DMS114 treated with DMSO at 0.1 percent for 48 hours (cell line): ENCODE measurements around the gene ATP13A4.

Experiments used
- DNase-seq: peaks from one replicate; lab custom pipeline; 2025; ENCODE audit not compliant: unreplicated experiment; lab: John Stamatoyannopoulos, UW

Gene ATP13A4, protein sequence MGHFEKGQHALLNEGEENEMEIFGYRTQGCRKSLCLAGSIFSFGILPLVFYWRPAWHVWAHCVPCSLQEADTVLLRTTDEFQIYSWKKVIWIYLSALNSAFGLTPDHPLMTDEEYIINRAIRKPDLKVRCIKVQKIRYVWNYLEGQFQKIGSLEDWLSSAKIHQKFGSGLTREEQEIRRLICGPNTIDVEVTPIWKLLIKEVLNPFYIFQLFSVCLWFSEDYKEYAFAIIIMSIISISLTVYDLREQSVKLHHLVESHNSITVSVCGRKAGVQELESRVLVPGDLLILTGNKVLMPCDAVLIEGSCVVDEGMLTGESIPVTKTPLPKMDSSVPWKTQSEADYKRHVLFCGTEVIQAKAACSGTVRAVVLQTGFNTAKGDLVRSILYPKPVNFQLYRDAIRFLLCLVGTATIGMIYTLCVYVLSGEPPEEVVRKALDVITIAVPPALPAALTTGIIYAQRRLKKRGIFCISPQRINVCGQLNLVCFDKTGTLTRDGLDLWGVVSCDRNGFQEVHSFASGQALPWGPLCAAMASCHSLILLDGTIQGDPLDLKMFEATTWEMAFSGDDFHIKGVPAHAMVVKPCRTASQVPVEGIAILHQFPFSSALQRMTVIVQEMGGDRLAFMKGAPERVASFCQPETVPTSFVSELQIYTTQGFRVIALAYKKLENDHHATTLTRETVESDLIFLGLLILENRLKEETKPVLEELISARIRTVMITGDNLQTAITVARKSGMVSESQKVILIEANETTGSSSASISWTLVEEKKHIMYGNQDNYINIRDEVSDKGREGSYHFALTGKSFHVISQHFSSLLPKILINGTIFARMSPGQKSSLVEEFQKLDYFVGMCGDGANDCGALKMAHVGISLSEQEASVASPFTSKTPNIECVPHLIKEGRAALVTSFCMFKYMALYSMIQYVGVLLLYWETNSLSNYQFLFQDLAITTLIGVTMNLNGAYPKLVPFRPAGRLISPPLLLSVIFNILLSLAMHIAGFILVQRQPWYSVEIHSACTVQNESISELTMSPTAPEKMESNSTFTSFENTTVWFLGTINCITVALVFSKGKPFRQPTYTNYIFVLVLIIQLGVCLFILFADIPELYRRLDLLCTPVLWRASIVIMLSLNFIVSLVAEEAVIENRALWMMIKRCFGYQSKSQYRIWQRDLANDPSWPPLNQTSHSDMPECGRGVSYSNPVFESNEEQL

DNA sequence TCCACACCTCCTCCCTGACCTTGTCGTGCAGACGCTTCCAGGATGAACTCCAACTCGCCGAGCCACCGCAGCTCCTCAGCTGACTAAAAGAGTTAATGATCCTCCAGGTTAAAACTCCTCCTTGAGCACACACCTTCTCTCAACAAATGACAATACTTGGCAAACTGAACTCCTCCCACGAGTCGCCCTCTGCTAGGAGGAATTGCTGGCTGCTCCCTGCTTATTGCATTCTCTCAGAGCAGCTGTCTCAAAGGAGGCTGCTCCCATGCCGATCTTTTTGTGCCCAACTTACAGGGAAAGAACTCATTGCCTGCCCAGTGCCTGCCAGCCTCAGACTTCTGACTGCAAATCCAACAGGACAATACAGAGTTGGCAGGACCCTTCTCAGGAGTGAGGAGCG is at the start of gene ATP13A4:
ATP13A4 (minus strand) TSS at position 85 of the 400 bp plus-strand sequence. CDS start 96 bp downstream, outside the sequence.
- DNase-seq, result no peak

DNA sequence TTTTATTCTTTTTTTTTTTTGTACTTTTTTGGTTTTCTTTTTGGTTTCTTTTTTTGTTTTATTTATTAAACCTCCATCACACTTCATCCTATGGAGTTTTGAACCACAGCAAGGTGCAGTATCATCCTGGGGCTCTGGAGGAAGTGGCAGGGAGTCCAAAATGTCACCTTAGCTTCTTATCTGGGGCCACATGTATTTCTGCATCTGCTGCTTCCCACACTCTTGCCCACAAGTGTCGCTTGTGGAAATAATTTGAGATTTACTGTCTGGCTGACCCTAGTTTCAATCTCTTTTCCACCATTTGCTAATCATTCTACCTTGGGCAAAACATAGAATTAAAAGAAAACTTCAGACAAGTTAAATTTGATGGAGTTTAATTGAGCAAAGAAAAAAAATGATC is 44.7 kb upstream of the ATP13A4 start:
- DNase-seq, result no peak

DNA sequence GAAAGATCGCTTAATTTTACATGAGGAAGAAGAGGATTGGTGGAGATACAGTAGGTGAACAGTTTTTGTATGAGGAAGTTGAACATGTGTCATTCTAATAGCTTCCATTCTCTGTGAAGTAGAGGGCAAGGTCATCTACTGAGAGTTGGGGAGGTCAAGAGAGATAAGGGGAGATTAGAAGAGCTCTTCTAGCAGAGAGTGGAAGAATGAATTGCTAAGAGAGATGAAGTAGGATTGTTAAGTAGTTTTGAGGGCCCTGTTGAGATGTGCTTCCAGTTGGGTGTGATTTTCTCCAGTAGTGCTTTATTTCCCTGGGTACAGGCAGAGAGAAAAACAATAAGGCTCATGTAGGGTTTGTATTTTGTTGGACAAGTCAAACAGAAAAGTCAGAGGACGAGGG is 43.5 kb upstream of the ATP13A4 start:
- DNase-seq, result no peak

DNA sequence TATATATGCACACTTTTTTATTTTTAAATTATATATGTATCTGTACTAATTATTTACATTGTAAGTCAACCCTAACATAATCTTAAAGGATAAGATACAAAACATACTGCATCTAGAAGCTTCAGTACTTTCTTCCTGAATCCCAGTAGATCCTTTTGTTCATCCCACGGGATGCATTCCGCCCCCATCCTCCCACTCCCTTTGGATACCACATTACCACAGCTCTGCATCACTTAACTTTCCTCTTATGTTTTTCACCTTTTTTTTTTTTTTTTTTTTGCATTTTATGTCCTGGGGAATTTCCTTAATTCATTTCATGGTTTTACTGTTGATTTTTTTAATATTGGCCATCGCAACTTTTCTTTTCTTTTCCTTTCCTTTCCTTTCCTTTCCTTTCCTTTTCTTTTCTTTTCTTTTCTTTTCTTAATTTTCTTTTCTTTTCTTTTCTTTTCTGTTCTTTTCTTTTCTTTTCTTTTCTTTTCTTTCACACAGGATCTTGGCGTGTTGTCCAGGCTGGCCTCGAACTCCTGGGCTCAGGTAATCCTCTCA is 41.3 kb upstream of the ATP13A4 start:
- no peak for DNase-seq

DNA sequence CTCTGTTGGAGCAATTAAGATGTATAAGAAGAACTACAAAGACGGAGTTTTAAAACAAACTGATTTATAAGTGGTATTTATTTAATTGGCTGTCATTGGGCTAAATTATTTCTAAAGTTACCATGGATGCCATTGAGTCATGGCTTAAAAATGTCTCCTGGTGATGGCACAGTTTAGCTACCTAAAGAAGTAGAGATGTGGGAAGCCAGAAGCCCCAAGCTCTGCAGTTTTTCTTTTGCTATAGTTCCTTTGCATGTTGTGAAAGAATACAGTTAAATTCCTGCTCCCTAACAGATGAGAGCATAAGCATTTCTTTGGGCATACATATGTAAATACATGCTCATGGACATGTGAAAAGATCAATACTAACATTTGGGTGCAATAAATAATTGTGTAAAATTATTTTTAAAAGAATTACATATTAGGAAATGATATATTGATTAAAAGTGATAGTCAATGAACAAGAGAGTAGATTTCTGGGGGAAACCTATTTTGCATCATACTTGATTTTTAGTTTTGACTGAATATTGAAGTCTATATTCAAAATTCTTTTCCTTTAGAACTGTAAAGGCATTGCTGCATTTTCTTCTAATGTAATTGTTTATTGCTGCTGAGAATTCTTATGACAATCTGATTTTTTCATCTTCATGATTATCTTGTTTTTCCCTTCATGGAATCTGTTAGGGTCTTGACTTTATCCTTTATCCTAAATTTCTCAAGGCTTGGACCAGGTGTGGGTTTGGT is 40.4 kb upstream of the ATP13A4 start:
- DNase-seq, result no peak

DNA sequence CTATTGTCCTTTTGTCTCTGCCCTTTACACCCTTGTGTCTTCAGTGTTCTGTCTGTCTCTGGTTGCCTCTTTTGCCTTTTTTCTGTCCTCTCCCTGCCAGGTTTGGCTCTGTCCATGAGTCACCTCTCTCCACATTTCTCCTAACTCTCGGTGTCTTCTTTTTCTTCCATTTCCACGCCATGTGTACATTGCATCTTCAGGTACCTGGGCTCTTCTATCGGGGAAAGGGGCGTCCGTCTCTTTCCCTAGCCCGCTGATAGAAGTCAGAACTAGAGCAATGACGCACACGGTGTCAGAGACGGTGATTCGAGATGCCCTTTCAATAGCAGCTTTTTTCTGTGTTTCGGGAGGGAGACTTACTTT is 39.0 kb upstream of the ATP13A4 start:
- no peak for DNase-seq

DNA sequence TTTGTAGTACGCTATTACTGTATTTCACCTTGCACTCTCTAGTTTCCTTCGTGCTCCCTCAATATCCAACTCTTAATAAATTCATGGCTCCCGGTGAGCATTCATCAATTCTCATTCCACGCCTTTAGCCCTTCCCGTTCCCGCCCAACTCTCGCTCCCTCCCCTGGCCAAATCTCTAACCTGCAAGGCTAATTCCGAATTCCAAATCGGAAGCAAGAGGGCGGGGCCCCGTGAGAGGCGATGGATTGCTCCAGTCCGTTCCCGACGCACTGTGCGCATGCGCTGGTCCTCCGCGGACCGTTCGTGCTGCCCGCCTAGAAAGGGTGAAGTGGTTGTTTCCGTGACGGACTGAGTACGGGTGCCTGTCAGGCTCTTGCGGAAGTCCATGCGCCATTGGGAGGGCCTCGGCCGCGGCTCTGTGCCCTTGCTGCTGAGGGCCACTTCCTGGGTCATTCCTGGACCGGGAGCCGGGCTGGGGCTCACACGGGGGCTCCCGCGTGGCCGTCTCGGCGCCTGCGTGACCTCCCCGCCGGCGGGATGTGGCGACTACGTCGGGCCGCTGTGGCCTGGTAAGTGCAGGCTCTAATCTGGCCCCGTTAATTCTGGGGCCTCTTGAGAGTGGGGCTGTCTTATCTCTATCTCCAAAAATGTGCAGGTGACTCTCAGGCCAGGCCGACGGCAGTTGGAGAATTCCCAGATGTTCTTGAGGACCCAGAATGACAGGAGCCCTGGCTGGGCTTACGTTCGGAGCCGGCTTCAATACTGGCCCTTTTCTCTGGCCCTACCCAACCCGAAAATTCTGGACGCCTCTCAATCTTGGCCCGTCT is 38.4 kb upstream of the ATP13A4 start, which contains the start of gene OPA1:
OPA1 (plus strand) TSS at position 368 of the 827 bp plus-strand sequence; CDS start at position 538, 170 bp downstream.
- peak; percentile 98 for DNase-seq

DNA sequence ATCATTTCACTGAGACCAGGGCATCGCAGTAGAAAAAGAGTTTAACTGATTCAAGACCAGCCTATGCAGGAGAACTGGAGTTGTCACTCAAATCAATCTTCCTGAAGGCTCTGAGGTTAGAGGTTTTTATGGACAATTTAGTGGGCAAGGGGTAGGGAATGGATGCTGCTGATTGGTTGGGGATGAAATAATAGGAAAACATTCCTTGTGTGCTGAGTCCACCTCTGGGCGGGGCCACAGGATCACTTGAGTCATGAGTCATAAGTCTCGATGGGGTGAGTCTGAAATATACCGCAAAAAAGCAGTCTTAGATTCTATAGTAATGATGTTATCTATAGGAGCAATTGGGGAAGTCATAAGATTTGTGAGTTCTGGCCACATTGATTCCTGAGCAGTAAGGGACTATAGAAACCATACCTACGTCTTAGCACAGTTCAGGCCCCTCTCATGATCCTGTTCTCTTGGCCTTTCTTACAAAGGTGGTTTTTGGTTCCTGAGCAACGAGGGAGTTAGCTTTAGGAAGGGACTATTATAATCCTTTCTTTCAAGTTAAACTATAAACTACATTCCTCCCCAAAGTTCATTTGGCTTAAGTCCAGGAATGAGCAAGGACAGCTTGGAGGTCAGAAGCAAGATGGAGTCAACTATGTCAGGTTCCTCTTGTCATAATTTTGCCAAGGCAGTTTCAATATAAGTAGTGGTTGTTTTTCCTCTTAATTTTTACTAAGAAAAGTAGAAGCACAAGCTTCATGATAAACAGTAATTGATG is 35.6 kb upstream of the ATP13A4 start:
- no peak for DNase-seq

DNA sequence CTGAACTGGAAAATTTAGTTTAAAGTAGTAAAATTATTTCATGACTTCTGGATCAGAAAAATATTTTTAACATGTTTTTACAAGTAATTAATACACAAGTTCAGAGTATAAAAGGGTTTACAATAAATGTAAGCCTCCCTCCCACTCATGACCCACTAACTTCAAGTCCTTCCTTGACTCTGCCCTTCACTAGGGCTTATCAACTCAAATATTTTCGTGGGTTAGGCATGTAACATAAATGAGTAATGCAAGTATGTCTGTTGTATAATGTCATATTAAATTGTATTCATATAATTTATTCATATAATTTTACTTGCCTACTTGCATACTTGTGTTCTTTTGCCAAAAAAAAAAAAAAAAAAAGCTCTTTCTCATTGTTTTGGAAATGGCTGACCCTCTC is 34.9 kb upstream of the ATP13A4 start:
- no peak for DNase-seq

DNA sequence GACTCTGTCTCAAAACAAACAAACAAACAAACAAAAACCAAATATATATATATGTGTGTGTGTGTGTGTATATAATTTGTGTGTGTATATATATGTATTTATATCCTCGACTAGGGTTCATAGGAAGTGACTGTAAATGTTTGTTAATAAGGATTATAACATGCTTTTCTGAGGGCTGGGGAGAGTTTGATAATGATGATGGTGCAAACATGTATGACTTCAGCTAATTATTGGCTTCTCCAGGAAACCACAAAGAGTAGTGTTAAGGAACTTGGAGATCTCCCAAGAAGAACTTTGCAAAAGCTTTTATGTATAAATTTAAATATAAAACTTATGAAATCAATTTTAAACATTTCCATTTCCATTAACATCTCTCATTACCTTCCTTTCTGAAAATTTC is 34.4 kb upstream of the ATP13A4 start:
- DNase-seq, result no peak

DNA sequence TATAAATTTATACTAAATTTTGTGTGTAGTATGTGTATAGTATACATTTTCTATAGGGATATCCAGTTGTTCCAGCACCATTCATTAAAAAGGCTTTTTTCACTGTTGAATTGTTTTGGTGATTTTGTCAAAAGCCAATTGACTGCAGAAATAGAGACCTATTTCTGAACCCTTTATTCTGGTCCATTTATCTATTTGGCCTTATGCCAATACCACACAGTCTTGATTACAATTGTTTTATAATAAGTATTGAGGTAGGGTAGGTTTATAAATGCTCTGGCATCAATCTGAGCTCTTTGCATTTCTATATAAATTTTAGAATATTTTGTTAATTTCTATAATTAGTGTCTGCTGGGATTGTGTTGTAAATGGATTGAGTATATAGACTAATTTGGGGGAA is 31.8 kb upstream of the ATP13A4 start:
- DNase-seq, result no peak

DNA sequence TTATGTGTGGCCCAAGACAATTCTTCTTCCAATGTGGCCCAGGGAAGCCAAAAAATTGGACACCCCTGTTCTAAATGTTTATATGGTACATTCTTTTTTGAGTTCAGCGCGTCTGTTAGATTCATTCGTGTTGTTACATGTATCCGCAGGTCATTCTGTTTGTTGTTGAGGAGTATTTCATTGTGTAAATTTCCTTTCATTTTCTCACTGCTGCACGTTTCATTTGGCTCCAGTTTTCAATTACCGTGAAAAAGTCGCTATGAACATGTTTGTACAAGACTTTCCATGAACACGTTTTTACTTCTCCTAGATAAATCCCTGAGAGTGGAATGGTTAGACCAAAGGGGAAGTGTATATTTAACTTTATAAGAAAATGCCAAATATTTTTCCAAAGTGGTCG is 30.8 kb upstream of the ATP13A4 start:
- no peak for DNase-seq

DNA sequence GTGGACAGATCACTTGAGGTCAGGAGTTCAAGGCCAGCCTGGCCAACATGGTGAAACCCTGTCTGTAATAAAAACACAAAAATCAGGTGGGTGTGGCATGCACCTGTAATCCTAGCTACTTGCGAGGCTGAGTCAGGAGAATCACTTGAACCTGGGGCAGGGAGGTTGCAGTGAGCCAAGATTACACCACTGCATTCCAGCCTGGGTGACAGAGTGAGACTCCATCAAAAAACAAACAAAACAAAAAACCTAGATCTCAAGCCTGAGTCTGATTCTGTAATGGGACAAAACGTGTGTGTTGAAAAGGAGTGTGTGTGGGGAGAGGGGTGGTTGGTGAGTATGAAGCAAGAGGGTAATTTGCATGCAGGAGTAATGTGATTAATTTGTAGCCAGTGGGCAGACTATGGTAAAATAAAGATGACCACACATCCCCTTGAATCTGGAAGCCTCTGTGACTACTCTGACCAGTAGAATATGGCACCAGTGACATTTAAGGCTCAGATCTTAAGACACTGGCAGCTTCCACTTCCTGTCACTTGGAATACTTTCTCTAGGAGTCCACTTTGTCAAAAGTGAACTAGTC is 19.9 kb upstream of the ATP13A4 start:
- DNase-seq, result no peak

DNA sequence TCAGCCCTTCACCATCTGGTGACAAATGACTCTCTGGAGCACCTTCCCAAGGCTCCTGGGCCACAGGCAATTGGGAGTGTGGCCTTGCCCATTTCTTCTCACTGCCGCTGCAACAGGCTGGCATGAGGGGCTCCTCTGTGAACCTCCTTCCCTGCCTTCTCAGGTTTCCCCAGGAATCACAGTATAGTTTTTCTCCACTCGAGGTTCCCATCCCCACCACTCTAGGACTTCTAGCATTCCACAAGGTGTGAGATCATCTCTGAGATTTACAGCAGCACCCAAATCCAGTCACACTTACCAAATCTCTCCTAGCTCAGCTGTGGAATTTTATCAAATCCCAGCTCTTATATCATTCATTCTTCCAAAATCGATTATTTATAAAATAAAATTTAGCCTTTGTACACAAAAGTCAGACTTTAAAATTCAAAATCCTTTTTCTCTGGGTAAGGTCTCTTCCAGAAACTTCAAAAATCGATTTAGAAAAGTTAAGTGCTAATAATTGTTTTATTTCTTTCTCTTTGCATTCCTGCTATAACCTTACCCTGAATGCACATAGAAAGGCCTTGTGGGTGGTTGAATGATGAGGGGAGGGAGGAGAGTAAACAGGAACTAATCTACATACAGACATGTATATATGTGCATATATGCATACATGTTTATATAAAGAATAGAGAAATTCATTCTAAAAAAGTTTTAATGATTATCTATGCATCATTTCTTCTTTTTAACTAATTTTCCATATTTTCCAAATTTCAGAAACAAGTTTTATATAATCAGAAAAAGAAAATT is 18.9 kb upstream of the ATP13A4 start:
- no peak for DNase-seq

DNA sequence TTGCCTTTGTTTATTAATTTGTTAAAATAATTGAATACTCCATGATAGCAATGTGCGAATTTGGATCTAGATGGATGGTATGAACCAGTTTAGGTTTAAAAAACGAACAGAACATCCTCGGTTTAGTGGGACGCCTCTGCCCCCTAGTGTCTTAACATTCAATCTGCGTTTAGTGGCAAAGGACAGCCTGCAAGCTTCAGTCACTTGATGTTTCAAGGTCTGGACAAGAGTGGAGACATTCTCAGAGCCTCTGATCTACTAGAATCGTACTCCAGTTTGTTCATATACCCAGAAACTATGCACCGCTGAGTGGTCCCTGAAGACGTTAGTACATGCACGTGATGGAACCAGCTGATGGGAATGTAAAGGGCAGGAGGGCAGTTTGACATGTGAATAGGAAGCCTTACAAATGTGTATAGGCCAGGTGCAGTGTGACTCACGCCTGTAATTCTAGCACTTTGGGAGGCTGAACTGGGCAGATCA is 17.8 kb upstream of the ATP13A4 start:
- DNase-seq, result peak; percentile 65

DNA sequence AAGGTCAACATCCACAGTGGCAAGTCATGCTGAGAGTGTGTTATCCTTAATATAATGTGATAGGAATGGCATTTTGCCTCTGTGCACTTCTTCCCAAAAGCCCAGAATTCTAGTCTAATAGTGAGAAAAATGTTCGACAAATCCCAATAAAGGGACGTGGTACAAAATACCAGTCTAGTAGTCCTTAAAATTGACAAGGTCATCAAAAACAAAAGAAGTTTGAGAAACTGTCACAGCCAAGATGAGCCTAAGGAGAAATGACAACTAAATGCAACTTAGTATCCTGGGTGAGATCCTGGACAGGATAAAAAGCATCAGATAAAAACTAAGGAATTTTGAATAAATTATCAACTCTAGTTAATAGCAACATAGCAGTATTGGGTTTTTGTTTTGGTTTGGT is 14.4 kb upstream of the ATP13A4 start:
- no peak for DNase-seq

DNA sequence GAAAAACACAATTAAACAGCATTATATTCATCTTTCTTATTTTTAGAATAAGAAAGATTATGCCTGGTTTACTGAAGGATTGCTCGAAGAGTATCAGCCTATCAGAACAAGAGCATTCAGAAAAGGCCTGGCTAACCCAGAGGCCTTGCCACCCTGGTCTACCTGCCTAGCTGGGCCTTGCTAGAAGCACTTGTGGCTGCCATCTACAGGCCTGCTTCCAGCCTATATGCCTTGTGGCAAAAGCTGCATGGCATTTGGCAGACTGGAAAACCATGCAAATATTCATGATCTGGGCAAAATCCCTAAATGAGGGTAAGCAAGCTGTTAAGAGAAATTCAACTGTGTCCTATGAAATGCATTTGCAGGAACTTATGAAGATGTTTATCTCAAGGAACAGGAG is 9.3 kb upstream of the ATP13A4 start:
- DNase-seq, result no peak

DNA sequence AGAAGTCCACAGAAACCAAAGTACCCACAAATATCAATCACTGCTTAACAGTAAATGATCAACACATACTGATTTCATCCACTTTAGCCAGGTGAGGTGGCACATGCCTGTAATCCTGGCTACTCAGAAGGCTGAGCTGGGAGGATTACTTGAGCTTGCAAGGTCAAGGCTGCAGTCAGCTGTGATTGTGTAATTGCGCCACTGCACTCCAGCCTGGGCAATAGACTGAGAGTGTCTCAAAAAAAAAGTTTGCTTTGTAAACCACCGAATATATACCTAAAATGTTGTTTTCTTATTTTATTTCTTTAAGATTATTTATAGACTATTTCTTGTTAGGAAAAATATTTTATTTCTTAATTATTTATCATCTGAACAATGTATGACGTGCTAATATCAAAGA is 8.7 kb upstream of the ATP13A4 start:
- DNase-seq, result no peak
